Activated CD4-positive, alpha-beta T cell treated with anti-CD3 and anti-CD28 coated beads, Interleukin-2, amount 50 U/mL, for 4 hours (primary cell): ENCODE data around the gene PHF20.
"Not testable (repeated sequence)": the region's sequence is repeated elsewhere in the genome, so short reads cannot be mapped to it uniquely, and the experiment has no call there.

ENCODE experiments used
- DNase-seq, 2 experiments: peaks; one replicate each; pipeline ENCODE4 v3.0.0-alpha.2; 2020

The PHF20 gene

DNA sequence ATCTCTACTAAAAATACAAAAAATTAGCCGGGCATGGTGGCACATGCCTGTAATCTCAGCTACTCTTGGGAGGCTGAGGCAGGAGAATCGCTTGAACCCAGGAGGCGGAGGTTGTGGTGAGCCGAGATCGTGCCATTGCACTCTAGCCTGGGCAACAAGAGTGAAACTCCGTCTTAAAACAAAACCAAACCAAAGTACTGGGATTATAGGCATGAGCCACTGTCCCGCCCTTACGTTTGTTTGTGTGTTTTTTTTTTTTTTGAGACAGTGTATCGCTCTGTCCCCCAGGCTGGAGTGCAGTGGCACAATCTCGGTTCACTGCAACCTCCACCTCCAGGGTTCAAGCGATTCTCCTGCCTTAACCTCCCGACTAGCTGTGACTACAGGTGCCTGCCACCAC, 12.0 kb downstream of the PHF20 start:
- not testable (repeated sequence) for DNase-seq

DNA sequence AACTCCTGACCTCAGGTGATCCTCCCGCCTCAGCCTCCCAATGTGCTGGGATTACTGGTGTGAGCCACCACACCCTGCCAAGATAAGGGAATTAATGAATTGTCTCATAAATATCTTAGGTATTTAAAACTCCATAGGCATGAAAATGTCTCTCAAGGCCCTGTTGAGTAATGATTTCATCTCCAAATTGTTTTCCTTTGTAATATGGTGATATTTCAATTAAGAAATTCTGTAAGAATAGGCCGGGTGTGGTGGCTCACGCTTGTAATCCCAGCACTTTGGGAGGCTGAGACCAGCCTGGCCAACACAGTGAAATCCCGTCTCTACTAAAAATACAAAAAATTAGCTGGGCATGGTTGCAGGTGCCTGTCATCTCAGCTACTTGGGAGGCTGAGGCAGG, 13.7 kb downstream of the PHF20 start:
- DNase-seq: not testable (repeated sequence)

DNA sequence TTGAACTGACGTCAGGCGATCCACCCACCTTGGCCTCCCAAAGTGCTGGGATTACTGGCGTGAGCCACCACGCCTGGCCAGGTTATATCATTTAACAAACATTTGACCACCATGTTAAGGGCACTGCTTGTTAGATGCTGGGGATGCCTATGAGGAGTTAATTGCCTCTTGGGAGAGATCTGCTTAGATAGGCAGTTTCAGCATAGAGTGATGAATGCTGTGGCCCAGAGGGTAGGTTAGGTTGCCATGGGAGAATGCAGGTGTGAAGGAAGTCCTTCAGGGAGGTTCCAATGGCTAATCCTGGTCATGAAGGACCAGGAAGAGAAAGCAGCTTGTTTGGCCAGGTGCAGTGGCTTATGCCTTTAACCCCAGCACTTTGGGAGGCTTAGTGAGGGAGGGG, 17.0 kb downstream of the PHF20 start:
- no peak for DNase-seq

DNA sequence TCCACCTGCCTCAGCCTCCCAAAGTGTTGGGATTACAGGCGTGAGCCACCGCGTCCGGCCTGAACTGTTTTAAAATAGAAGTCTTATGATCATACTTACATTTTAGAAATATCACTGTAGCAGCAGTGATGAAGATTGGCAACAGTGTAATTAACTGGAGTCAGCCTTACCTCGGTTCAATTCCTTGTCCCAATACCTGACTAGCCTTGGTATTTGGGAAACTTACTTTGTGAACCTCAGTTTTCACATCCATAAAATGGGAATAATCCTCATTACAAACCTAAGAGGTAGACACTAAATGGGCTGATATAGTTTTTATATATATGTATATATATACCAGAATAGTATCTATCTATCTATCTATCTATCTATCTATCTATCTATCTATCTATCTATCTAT, 19.3 kb downstream of the PHF20 start:
- DNase-seq: no peak

DNA sequence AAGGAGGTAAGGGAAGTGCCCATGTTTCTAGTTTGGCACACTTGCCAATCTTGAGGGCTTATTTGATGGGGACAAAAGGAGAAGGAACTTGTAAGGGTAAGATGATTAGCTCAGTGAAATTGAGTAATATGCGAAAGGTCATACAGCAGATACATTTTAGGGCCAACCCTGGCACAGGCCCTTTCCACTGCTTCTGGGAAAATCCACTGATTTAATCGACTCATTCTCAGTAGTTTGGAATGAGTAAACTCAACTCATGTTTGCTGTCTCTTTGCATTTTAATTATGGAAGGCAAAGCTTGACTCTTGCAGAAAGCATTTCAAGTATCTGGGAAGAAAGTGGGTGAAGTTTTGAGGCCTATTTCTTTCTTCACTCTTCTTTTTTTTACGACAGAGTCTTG, 20.0 kb downstream of the PHF20 start:
- DNase-seq: no peak

DNA sequence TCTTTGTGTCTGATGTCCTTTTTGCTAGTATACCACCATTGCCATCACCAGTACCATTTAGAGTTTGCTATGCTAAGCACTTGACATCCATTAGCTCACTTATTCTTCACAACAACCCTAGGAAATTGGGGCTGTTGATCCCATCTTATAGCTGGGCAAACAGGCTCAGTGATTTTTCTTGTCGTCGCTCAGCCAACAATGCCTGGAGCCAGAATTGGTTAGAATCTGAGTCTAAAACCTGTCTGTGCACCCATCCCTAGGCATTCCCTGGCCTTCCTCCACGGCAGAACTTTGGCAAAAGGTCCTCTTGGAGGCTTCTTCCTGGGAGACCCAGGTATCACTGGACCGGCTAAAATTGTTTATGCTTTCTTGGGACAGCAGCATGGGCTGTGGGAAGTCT, 20.9 kb downstream of the PHF20 start:
- DNase-seq: no peak

DNA sequence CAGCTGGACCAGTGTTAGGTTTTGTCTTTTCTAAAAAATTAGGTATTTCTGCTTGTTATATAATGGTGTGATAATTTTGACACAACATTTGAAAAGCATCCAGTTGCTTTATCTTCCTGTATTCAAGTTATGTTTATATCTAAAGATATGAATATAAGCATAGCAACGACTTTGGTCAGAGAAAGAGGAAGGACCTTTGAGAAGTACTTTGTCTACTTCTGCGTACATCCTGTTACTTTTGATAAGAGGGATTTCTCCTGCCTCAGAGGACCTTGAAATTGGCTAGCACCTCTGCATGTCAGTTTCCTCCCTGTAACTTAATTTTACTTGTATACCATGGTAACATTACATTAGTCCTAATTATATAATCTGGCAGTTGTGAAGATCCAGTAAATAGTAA, 24.8 kb downstream of the PHF20 start:
- DNase-seq: no peak

DNA sequence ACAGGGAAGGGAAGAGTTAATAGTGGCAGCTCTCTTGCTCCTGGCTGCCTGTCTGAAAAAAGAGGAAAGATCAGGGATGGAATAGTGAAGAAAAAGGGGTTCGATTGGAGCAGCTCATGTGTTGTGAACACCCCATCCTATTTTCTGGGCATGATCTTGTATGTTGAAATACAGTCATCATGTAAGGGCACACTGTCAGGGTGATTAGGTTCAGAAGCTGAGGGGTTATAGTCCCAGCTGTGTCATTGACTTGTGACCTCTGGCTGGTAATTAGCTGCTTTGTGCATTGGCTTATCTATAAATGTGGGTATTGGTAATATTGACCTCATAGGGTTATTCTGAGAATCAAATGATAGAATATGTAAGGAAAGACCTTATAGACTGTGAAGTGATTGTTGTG, 30.1 kb downstream of the PHF20 start:
- no peak for DNase-seq

DNA sequence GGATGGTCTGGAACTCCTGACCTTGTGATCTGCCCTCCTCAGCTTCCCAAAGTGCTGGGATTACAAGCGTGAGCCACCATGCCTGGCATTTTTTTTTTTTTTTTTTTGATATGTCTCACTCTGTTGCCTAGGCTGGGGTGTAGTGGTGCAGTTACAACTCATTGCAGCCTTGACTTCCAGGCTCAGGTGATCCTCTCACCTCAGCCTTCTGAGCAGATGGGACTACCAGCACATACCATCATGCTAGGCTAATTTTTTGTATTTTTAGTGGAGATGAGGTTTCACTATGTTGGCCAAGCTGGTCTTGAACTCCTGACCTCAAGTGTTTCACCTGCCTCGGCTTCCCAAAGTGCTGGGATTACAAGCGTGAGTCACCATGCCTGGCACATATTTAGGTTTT, 34.3 kb downstream of the PHF20 start:
- DNase-seq: no peak

DNA sequence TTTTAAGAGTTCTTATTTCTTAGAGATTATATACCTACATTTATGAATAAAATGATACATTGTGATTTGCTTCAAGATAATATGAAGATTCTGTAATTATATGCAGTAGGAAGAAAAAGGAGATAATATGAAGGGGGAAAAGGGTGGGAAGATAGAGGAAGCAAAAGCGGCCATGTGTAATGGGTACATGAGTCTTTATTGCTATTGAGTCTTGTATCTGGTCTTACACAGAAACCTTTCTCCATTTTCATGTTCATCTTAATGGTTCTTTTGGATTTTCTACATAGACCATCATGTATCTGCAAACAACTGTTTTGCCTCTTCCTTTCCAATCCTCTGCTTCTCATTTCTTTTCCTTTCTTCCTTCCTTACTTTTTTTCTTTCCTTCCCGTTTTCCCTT, 36.1 kb downstream of the PHF20 start:
- DNase-seq: no peak

DNA sequence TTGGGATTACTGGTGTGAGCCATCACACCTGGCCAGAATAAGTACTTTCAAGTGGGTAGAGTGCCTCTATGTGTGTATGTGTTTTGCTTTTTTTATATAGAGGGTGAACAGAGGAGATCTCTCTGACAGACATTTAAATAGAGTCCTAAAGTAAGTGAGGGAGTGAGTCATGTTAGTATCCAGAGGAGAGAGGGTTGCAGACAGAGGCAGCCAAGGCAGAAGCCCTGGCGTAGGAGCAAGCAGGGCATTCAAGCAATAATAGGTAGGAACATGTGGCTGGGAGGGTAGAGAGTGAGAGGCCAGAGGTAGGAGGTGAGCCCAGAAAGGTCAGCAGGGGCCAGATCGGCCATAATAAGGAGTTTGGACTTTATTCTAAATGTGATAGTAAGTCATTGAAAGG, 48.9 kb downstream of the PHF20 start:
- DNase-seq: no peak

DNA sequence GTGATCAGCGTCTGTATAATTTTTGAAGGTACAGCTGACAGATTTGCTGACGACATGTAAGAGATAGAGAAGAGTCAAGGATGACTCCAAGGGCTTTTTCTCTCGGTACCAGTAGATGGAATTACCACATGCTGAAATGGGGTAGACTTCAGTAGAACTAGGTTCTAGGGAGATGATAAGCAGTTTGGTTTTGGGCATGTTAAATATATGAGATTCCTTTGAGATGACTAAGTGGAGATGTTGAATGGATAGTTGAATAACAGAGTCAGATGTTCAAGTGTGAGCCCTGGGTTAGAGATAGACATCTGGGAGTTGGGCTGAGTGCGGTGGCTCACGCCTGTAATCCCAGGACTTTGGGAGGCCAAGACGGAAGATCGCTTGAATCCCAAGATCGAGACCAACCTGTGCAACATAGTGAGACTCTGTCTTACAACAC, 50.0 kb downstream of the PHF20 start:
- no peak for DNase-seq

DNA sequence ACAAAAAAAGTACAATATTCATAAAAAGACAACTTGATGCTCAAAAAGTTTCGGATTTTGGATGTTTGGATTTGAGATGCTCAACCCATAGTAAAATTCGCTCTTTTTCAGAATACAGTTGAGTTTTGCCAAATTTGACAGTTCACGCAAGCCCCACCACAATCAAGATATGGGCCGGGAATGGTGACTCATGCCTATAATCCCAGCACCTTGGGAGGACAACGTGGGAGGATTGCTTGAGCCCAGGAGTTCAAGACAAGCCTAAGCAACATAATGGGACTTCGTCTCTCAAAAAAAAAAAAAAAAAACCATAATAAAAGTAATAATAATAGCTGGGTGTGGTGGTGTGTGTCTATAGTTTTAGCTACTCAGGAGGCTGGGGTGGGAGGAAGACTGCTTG, 51.3 kb downstream of the PHF20 start:
- DNase-seq: no peak

DNA sequence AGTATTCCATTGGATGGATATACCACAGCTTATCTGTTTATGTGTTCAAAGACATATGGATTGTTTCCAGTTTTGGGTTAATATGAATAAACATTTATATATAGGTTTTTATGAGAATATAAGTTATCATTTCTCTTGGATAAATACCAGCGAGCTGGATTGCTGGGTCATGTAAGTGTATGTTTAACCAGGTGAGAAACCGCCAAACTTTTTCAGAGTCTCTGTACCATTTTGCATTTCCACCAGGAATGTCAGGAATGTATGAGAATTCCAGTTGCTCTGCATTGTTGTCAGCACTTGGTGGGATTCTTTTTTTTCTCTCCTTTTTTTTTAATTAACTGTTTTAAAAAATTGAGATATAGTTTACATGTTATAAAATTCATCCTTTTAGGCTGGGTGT, 52.1 kb downstream of the PHF20 start:
- DNase-seq: no peak

DNA sequence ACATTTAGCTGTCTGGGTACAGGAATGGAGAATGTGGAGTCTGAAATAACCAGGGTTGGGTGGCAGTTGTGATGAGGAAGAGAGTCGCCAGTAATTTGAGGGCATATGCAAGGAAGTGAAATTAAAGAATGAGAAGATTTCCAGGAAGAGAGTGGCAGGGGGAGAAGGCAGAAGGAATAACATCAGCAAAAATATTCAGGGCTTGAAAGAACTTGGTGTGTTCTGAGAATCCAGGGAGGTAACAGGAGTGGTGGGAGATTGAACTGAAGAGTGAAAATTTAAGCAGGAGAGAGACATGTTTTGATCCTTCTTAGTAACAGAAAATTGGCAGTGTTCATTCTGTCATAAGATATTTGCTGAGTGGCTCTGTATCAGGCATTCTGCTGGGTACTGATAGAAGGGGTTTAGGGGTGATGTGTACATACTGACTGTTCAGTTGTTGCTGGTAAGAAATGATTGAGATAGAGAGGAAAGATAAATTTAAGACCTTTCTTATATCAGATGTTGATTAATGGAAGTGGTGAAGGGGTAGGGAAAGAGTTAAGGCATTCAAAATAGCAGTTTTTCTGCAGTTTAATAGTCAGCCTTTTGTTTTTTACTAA, 54.7 kb downstream of the PHF20 start:
- DNase-seq: no peak

DNA sequence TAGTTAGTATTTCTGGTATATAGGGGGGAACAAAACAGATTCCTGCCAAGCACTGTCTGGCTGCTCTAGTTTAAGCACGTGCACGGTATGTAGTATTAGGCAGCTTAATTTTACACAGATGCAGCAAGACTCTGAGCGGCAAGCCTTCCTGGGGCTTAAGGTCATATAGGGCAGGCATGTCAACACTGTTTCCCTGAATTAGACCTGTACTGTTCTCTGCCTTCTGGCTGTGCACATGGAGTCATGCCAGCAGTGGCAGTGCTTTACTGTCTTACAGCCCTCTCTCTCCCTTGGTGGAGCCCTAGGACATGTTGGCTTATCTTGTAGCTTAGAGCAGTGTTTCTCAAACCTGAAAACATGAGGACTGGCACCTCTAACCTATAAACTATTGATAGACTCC, 56.6 kb downstream of the PHF20 start:
- DNase-seq: no peak

DNA sequence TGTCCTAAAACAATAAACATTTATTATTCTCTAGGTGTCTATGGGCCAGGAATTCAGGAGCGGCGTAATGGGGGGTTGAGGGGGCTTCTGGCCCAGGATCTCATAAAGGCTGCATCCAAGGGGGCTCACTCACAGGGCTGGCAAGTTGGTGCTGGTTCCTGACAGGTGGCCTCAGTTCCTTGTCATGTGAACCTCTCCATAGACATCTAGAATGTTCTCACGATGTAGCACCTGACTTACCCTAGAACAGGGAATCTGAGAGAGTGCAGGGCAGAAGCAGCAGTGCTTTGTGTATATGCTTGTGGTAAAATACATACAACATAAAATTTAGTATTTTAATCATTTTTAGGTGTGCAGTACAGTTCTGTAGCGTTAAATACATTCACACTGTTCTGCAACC, 57.1 kb downstream of the PHF20 start:
- DNase-seq: no peak

DNA sequence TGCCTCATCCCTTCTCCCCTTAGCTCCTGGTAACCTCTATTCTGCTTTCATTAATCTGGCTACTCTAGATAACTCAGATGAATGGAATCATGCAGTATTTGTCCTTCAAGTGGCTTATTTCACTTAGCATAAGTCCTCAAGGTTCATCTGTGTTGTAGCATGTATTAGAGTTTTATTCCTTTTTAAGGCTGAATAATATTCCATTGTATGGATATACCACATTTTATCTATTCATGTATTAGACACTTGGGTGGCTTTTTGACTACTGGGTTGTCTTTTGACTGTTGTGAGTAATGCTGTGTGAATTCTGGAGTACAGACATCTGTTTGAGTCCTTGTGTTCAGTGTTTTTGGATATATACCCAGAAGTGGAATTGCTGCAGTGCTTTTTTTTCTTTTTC, 58.4 kb downstream of the PHF20 start:
- DNase-seq: no peak

DNA sequence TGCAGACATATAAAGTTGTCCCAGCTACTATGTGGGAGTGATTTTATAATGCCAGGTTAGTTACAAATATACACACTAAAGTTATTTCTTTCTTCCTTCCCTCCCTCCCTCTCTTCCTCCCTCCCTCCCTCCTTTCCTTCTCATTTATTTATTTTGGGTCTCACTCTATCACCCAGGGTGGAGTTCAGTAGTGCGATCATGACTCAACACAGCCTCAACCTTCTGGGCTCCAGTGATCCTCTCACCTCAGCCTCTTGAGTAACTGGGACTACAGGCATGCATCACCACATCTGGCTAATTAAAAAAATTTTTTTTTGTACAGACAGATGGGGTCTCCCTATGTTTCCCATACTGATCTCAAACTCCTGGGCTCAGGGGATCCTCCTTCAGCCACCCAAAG, 59.2 kb downstream of the PHF20 start:
- no peak for DNase-seq

DNA sequence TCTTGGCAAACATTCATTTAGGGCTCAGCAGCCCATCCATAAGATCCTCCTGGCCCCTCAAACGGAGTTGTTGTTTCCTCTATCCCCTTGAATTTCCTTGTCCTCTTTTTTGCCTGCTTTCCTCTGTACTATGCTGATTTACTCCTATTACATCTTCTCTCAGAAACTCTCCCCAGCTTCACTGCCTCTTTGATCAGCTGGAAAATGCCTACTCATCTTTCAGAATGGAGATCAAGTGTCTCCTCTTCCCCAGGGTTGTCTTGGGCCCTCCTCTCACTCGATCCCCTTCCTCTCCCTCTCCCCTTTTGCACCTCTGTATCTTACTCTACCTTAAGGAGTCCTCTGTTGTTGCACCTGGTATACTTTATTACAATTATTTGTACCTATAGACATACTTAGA, 60.2 kb downstream of the PHF20 start:
- no peak for DNase-seq

DNA sequence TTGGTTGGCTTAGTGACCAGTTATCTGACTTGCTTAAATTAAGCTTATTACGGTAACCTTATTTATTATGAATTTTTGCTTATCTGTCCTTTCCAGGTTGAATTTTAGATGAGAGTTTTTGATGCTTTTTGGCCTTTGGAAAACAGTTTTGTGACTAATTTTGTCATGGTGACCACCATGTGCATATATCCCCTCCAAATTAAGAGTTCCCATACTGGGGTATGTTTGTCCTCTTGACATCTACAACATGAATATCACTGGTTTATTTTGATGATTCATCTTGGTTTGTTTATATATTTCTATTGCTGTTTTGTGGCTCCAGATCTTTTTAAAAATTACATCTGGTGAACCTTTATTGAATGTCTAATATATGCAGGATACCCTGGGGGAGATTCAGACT, 61.4 kb downstream of the PHF20 start:
- no peak for DNase-seq

DNA sequence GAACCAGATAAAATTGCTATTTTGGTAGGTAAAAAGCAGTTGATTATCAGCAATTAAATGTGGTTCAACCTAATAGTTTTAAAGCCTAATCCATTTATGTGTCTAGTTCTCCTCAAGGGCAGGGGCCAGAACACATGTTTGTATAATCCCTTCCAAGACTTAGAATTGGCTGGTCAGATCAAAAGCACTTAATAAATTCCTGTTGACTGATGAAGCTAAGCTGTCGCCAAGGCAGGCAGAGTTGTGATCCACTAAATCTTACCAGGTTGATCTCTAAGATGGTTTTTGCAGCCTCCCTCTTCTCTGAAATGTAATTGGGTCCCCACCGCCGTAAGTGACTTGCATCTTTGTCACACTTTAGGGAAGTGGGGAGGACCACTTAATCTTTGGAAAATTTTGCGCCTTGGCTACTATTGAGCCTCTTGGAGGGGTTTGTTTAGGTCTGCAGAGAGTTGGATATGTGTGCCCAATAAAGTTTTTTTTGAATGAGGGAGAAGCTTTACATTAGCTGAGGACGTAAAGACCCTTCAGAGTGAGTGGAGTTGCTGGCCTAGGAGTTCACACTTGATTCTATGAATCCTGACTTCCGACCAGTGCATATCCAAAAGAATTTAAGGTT, 65.9 kb downstream of the PHF20 start:
- no peak for DNase-seq

DNA sequence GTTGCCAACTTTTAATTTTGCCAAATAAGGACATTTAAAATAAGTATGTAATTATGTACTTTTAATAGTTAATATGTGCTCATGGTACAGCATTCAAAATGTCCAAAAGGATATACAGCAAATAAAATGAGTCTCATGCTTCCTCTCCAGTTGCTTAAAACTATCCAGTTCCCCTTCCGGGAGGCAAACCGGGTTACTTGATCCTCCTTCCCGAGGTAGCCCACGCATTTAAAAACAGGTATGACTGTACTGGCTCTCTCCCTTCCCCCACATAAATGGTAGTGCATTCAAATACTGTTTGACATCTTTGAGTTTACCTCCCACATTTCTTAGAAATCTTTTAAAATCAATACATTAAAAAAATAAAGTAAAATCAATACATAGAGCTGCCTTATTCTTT, 66.4 kb downstream of the PHF20 start:
- DNase-seq: no peak

DNA sequence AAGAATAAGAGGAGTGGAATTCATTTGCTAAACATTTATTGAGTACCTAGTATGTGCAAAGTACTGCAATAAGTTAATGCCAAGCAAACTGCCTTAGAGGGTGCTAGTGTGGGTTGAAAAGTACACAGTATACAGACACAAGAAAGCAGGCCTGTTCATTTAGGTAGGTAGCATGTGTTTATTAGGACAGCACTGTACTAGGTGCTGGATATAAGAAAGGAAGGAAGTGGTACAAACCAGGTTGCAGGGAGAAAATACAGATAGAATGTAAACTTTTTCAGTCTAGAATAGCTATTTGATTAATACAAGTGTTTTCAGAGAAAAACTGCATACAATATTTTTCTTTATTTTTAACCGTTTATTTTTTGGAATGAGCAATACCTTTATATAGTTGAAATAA, 68.1 kb downstream of the PHF20 start:
- DNase-seq: no peak

DNA sequence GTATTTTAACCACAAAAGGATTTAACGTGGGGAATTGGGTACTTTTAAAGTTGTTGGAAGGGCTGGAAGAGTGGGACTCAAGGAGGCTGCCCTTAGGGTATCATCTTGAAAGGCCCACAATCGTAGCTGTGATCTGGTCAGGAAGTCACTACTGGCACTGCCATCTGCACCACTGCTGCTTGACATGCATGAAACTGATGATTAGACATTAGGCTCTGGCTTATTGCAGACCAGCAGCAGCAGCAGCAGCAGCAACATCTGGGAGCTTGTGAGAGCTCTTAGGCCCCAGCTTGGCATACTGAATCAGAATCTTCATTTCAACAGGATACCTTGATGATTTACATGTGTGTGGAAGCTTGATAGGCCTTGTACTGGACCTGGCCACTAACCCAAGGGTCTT, 68.6 kb downstream of the PHF20 start:
- no peak for DNase-seq
